Type B pancreatic cell (in vitro differentiated cells): ENCODE measurements around the gene SACS. TPM values are rescaled to one million over a fixed set of nuclear protein-coding genes. Genes with fewer than 3 reads are reported as not detected.
"Not testable (repeated sequence)": the region's sequence is repeated elsewhere in the genome, so short reads cannot be mapped to it uniquely, and the experiment has no call there.

Experiments
- DNase-seq: peaks from one replicate; pipeline ENCODE4 v3.0.0; 2021; ENCODE audit warnings: mixed read lengths; ENCODE audit not compliant: unreplicated experiment; ENCODE audit errors: extremely low spot score
- H3K27ac Mint-ChIP-seq: 2 replicates; pipeline ENCODE4 v1.8.0; 2021; ENCODE audit warnings: mild to moderate bottlenecking, mixed read lengths
- H3K27me3 Mint-ChIP-seq: 2 replicates; pipeline ENCODE4 v1.8.0; 2021; ENCODE audit warnings: mixed read lengths
- H3K36me3 Mint-ChIP-seq: 2 replicates; pipeline ENCODE4 v1.8.0; 2021; ENCODE audit warnings: mixed read lengths
- H3K4me1 Mint-ChIP-seq: one replicate; pipeline ENCODE4 v1.8.0; 2021; ENCODE audit warnings: mixed read lengths; ENCODE audit not compliant: unreplicated experiment
- H3K4me3 Mint-ChIP-seq: 2 replicates; pipeline ENCODE4 v1.8.0; 2021; ENCODE audit warnings: mild to moderate bottlenecking, mixed read lengths
- H3K9me3 Mint-ChIP-seq: 2 replicates; pipeline ENCODE4 v1.8.0; 2021; ENCODE audit warnings: mixed read lengths
- CTCF ChIP-seq: fragments of 200-600 bp; sonication (generic); conservative IDR thresholded peaks from 2 replicates; pipeline ENCODE4 v1.5.0; 2021; ENCODE audit warnings: antibody characterized with exemption, mild to moderate bottlenecking
- total RNA-seq: library from RNA; stranded (reverse); gene quantifications from 2 replicates; pipeline ENCODE4 v1.2.1, GENCODE V29; 2021; ENCODE audit warnings: low replicate concordance

Gene SACS
- total RNA-seq, 1 donor from 2014 or later = 49.6 TPM

DNA sequence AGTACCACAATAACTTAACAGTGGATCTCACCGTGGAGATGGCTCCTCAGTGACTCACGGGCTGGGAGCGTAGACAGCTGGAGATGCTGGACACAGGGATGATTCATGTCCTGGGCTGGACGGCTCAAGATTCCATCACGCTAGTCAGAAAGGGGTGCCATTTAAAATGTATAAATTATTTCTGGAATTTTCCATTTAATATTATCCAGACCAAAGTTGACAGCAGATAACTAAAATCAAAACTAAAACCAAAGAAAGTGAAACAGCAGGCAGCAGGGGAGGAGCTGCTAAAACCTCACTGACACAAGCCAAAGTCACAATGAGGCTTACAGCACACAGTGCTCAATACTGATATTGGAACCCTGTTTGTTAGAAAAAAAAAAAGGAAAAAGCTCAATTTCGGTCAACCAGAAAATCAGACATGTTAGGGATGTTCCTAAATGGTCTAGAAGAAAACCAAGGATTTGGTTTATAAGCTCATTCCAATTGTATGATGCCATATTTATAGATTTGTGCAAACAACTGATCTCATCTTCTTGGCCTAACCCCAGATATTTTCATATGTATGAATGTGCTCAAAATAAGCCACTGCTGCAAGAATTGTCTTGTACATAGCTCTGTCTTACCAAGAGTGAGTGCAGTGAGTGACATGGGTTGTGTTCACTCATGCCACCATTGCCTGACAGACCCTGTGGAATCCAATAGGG lies 111.8 kb downstream of the SACS start:
- peaks cover 26% of the 10 kb centered on the region for H3K4me1 Mint-ChIP-seq
- DNase-seq = no peak

DNA sequence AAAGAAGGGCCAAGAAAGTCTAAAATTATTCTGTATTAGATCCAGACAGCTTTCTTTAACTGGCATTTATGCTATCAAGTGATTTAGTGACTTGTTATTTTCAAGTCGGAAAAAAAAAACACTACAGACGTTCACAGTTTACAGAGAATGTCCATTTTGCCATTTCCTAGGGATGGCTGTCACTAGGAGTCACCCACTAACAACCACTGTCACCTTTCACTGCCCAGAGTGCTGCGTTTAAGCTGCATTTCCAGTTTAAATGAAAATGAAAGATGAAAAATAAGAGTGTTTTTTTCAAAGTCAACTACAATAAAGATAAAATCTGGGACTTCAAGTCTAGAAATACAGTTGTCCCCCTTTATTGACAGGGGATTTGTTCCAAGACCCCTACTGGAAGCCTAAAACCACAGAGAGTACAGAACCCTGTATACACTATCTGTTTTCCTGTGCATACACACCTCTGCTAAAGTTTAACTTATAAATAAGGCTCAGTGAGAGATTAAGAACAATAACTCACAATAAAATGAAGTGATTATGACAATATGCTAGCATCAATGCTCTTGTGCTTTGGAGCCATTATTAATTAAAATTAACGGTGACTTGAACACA lies 112.5 kb downstream of the SACS start:
- no peak for TF ChIP-seq CTCF
- H3K36me3 Mint-ChIP-seq = no peaks in the 10 kb centered on the region
- H3K4me3 Mint-ChIP-seq = no peak overlapping the region
- H3K27me3 Mint-ChIP-seq = no peaks in the 10 kb centered on the region
- no peaks in the 10 kb centered on the region for H3K9me3 Mint-ChIP-seq
- H3K4me1 Mint-ChIP-seq = peaks cover 26% of the 10 kb centered on the region
- DNase-seq = no peak
- H3K27ac Mint-ChIP-seq = no peak overlapping the region

More for the DNA sequence above, 111.8 kb downstream of the SACS start:
- Mint-ChIP-seq H3K9me3 (no peaks in the 10 kb centered on the region), H3K4me3 (no peak overlapping the region), H3K27me3 (no peaks in the 10 kb centered on the region), H3K36me3 (peaks cover 3% of the 10 kb centered on the region), H3K27ac (peak overlapping the region; percentile 12)
- no peak for TF ChIP-seq CTCF

GRCh38 chr13:23319883-23320224 lies 113.6 kb downstream of the SACS start:
- Mint-ChIP-seq H3K27me3 (no peaks in the 10 kb centered on the region), H3K27ac (no peak overlapping the region), H3K9me3 (peaks cover 4% of the 10 kb centered on the region), H3K36me3 (peaks cover 4% of the 10 kb centered on the region), H3K4me3 (no peak overlapping the region), H3K4me1 (peaks cover 26% of the 10 kb centered on the region)
- no peak for TF ChIP-seq CTCF
- DNase-seq = no peak

DNA sequence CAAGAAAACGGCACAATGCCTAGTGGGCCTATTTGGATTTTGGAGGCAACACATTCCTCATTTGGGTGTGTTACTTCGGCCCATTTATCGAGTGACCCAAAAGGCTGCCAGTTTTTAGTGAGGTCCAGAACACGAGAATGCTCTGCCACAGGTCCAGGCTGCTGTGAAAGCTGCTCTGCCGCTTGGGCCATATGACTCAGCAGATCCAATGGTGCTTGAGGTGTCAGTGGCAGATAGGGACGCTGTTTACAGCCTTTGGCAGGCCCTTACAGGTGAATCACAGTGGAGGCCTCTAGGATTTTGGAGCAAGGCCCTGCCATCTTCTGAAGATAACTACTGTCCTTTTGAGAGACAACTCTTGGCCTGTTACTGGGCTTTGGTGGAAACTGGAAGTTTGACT lies 118.7 kb downstream of the SACS start:
- H3K4me3 Mint-ChIP-seq, DNase-seq, H3K4me1 Mint-ChIP-seq, H3K9me3 Mint-ChIP-seq, H3K36me3 Mint-ChIP-seq, H3K27ac Mint-ChIP-seq, H3K27me3 Mint-ChIP-seq: not testable (repeated sequence)

GRCh38 chr13:23292586-23292985 lies 140.9 kb downstream of the SACS start:
- Mint-ChIP-seq H3K9me3 (no peaks in the 10 kb centered on the region), H3K4me1 (no peaks in the 10 kb centered on the region)

More at GRCh38 chr13:23292586-23292985, 140.9 kb downstream of the SACS start:
- Mint-ChIP-seq H3K27me3 (no peaks in the 10 kb centered on the region), H3K36me3 (peaks cover 4% of the 10 kb centered on the region), H3K27ac (no peak overlapping the region), H3K4me3 (no peak overlapping the region)
- no peak for DNase-seq
- no peak for TF ChIP-seq CTCF
